GM18861 (cell line): Measurements from ENCODE around the gene ARHGAP6.
"Not testable (repeated sequence)": the region's sequence is repeated elsewhere in the genome, so short reads cannot be mapped to it uniquely, and the experiment has no call there.

ENCODE experiments used
- ATAC-seq: cut with Tn5 transposase; IDR thresholded peaks from one replicate; pipeline ENCODE4 v1.9.1; 2021; ENCODE audit not compliant: unreplicated experiment

The ARHGAP6 gene

GRCh38 chrX:11125060-11125459 is 540.7 kb downstream of the ARHGAP6 start:
- no peak for ATAC-seq

- no peak for ATAC-seq
These were observed 541.6 kb downstream of the ARHGAP6 start for GRCh38 chrX:11124112-11124511.

- not testable (repeated sequence) for ATAC-seq
These were observed 542.6 kb downstream of the ARHGAP6 start for GRCh38 chrX:11123087-11123486.

- ATAC-seq = no peak
These were observed 546.3 kb downstream of the ARHGAP6 start for GRCh38 chrX:11119313-11119943.

- ATAC-seq = no peak
These were observed 548.0 kb downstream of the ARHGAP6 start for GRCh38 chrX:11117745-11118144.

GRCh38 chrX:11113731-11114130 is 552.0 kb downstream of the ARHGAP6 start:
- ATAC-seq = no peak

GRCh38 chrX:11111947-11112346 is 553.8 kb downstream of the ARHGAP6 start:
- no peak for ATAC-seq

GRCh38 chrX:11111037-11111851 is 554.5 kb downstream of the ARHGAP6 start, which contains the start of gene HCCS:
TSS of gene HCCS (plus strand) at chrX:11111332. CDS start at chrX:11112061, 729 bp downstream.
- peak; percentile 83 for ATAC-seq

GRCh38 chrX:11109968-11110367 is 555.8 kb downstream of the ARHGAP6 start:
- ATAC-seq = no peak

GRCh38 chrX:11108253-11108941 is 557.3 kb downstream of the ARHGAP6 start:
- no peak for ATAC-seq

- ATAC-seq = no peak
These were observed 560.6 kb downstream of the ARHGAP6 start for GRCh38 chrX:11105080-11105479.

GRCh38 chrX:11103751-11104150 is 562.0 kb downstream of the ARHGAP6 start:
- ATAC-seq = no peak

GRCh38 chrX:11103006-11103405 is 562.7 kb downstream of the ARHGAP6 start:
- no peak for ATAC-seq

GRCh38 chrX:11100281-11101035 is 565.3 kb downstream of the ARHGAP6 start:
- ATAC-seq = no peak

GRCh38 chrX:11099465-11099864 is 566.3 kb downstream of the ARHGAP6 start:
- no peak for ATAC-seq

GRCh38 chrX:11097933-11098332 is 567.8 kb downstream of the ARHGAP6 start:
- no peak for ATAC-seq

GRCh38 chrX:11089802-11090201 is 575.9 kb downstream of the ARHGAP6 start:
- no peak for ATAC-seq
